Activated naive CD4-positive, alpha-beta T cell (primary cell): ENCODE results near the gene ARL6.
"Not testable (repeated sequence)": the region's sequence is repeated elsewhere in the genome, so short reads cannot be mapped to it uniquely, and the experiment has no call there.

Experiments
- DNase-seq, 4 experiments: peaks; one replicate each; lab custom pipeline; 2025; lab: John Stamatoyannopoulos, UW

Gene ARL6

GRCh38 chr3:97821287-97821773 lies 56.8 kb downstream of the ARL6 start:
- peak in 3 of 4 experiments; percentile 3 to 53 (median 9) for DNase-seq

GRCh38 chr3:97821774-97822358 lies 57.3 kb downstream of the ARL6 start, which contains the start of gene CRYBG3:
Gene CRYBG3 (plus strand): TSS chr3:97822011. CDS start chr3:97822207, 196 bp downstream.
- peak; percentile 43 to 78 (median 51) for DNase-seq

- DNase-seq: no peak
Measured at GRCh38 chr3:97822359-97822775, 57.8 kb downstream of the ARL6 start.

- no peak for DNase-seq
Measured at GRCh38 chr3:97823046-97824004, 58.8 kb downstream of the ARL6 start.

- no peak for DNase-seq
Measured at GRCh38 chr3:97825101-97825500, 60.5 kb downstream of the ARL6 start.

GRCh38 chr3:97827741-97828471 lies 63.3 kb downstream of the ARL6 start:
- no peak for DNase-seq

GRCh38 chr3:97829198-97829597 lies 64.6 kb downstream of the ARL6 start:
- no peak for DNase-seq

- DNase-seq: no peak
Measured at GRCh38 chr3:97830638-97831037, 66.1 kb downstream of the ARL6 start.

- DNase-seq: no peak
Measured at GRCh38 chr3:97831140-97831539, 66.6 kb downstream of the ARL6 start.

GRCh38 chr3:97833184-97833583 lies 68.6 kb downstream of the ARL6 start:
- DNase-seq: not testable (repeated sequence)

- DNase-seq: no peak
Measured at GRCh38 chr3:97835761-97836160, 71.2 kb downstream of the ARL6 start.

- DNase-seq: no peak
Measured at GRCh38 chr3:97838393-97838792, 73.8 kb downstream of the ARL6 start.

- DNase-seq: no peak
Measured at GRCh38 chr3:97839944-97840343, 75.4 kb downstream of the ARL6 start.

- DNase-seq: no peak
Measured at GRCh38 chr3:97841304-97841703, 76.7 kb downstream of the ARL6 start.

- no peak for DNase-seq
Measured at GRCh38 chr3:97841956-97842355, 77.4 kb downstream of the ARL6 start.

GRCh38 chr3:97848779-97849178 lies 84.2 kb downstream of the ARL6 start:
- no peak for DNase-seq
